ENCODE measurements around the gene GUCY1A2.
"Not testable (repeated sequence)": the region's sequence is repeated elsewhere in the genome, so short reads cannot be mapped to it uniquely, and the experiment has no call there.

GUCY1A2 gene

DNA sequence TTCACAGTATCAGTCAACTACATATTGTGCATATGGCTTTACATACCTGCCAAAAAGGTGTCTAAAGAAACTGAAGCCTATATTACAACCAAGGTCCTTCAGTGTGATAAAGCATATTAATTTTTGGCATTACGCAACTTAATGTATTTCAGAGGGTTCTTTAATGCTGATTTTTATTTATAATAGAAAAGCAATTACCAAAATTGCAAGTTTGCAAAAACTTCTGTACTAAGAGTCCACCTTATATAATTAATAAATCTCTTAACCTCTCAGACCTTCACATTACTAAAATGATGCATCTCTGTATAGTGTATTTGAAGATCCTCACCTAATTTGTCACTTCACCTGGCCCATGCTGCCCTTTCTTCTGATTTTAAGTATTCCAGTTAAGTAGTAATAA is 128.6 kb downstream of the GUCY1A2 start:
- Histone ChIP-seq H3K4me1 (ENCODE audit: control insufficient read depth, insufficient read depth, low read length) (no peaks in the 10 kb centered on the region), H3K27me3 (ENCODE audit: control insufficient read depth, insufficient read depth, low read length) (no peaks in the 10 kb centered on the region), H3K4me3 (ENCODE audit: low read length) (no peak overlapping the region), H3K27ac (ENCODE audit: low read length) (no peak overlapping the region), H3K36me3 (ENCODE audit: control insufficient read depth, insufficient read depth, low read length) (no peaks in the 10 kb centered on the region), H3K9me3 (ENCODE audit: control insufficient read depth, insufficient read depth, low read length) (no peaks in the 10 kb centered on the region)
- DNase-seq (ENCODE audit: low read depth, low spot score): no peak
- no CpG with 5 or more reads among the region's 1 CpG for WGBS (ENCODE audit: insufficient coverage, insufficient read length)

GRCh38 chr11:106888386-106888785 is 129.9 kb downstream of the GUCY1A2 start:
- no peak overlapping the region for H3K27ac ChIP-seq (ENCODE audit: low read length)
- no peak overlapping the region for H3K4me3 ChIP-seq (ENCODE audit: low read length)
- H3K4me1 ChIP-seq (ENCODE audit: control insufficient read depth, insufficient read depth, low read length): no peaks in the 10 kb centered on the region
- no peaks in the 10 kb centered on the region for H3K36me3 ChIP-seq (ENCODE audit: control insufficient read depth, insufficient read depth, low read length)
- DNase-seq (ENCODE audit: low read depth, low spot score): no peak
- WGBS (ENCODE audit: insufficient coverage, insufficient read length): no CpG with 5 or more reads among the region's 5 CpGs
- no peaks in the 10 kb centered on the region for H3K27me3 ChIP-seq (ENCODE audit: control insufficient read depth, insufficient read depth, low read length)
- H3K9me3 ChIP-seq (ENCODE audit: control insufficient read depth, insufficient read depth, low read length): no peaks in the 10 kb centered on the region

- not testable (repeated sequence) for DNase-seq (ENCODE audit: low read depth, low spot score); H3K4me3 ChIP-seq (ENCODE audit: low read length); H3K9me3 ChIP-seq (ENCODE audit: control insufficient read depth, insufficient read depth, low read length); H3K27ac ChIP-seq (ENCODE audit: low read length); H3K36me3 ChIP-seq (ENCODE audit: control insufficient read depth, insufficient read depth, low read length); H3K27me3 ChIP-seq (ENCODE audit: control insufficient read depth, insufficient read depth, low read length); H3K4me1 ChIP-seq (ENCODE audit: control insufficient read depth, insufficient read depth, low read length)
- no CpG with 5 or more reads among the region's 5 CpGs for WGBS (ENCODE audit: insufficient coverage, insufficient read length)
Observed at GRCh38 chr11:106883693-106884092, 134.6 kb downstream of the GUCY1A2 start.

- no peaks in the 10 kb centered on the region for H3K4me1 ChIP-seq (ENCODE audit: control insufficient read depth, insufficient read depth, low read length)
- no peaks in the 10 kb centered on the region for H3K27me3 ChIP-seq (ENCODE audit: control insufficient read depth, insufficient read depth, low read length)
- no peaks in the 10 kb centered on the region for H3K9me3 ChIP-seq (ENCODE audit: control insufficient read depth, insufficient read depth, low read length)
- DNase-seq (ENCODE audit: low read depth, low spot score): peak; percentile 16
- no peak overlapping the region for H3K27ac ChIP-seq (ENCODE audit: low read length)
- WGBS (ENCODE audit: insufficient coverage, insufficient read length): no CpG with 5 or more reads among the region's 7 CpGs
- H3K36me3 ChIP-seq (ENCODE audit: control insufficient read depth, insufficient read depth, low read length): no peaks in the 10 kb centered on the region
- H3K4me3 ChIP-seq (ENCODE audit: low read length): no peak overlapping the region
Observed at GRCh38 chr11:106879832-106880546, 138.3 kb downstream of the GUCY1A2 start.

- Histone ChIP-seq H3K27ac (ENCODE audit: low read length) (no peak overlapping the region), H3K4me1 (ENCODE audit: control insufficient read depth, insufficient read depth, low read length) (no peaks in the 10 kb centered on the region), H3K9me3 (ENCODE audit: control insufficient read depth, insufficient read depth, low read length) (no peaks in the 10 kb centered on the region), H3K27me3 (ENCODE audit: control insufficient read depth, insufficient read depth, low read length) (no peaks in the 10 kb centered on the region), H3K36me3 (ENCODE audit: control insufficient read depth, insufficient read depth, low read length) (no peaks in the 10 kb centered on the region), H3K4me3 (ENCODE audit: low read length) (no peak overlapping the region)
- no CpG with 5 or more reads among the region's 3 CpGs for WGBS (ENCODE audit: insufficient coverage, insufficient read length)
- no peak for DNase-seq (ENCODE audit: low read depth, low spot score)
Observed at GRCh38 chr11:106879029-106879428, 139.2 kb downstream of the GUCY1A2 start.

GRCh38 chr11:106875013-106875412 is 143.3 kb downstream of the GUCY1A2 start:
- H3K4me1 ChIP-seq (ENCODE audit: control insufficient read depth, insufficient read depth, low read length): no peaks in the 10 kb centered on the region
- H3K36me3 ChIP-seq (ENCODE audit: control insufficient read depth, insufficient read depth, low read length): no peaks in the 10 kb centered on the region
- no peaks in the 10 kb centered on the region for H3K9me3 ChIP-seq (ENCODE audit: control insufficient read depth, insufficient read depth, low read length)
- H3K4me3 ChIP-seq (ENCODE audit: low read length): no peak overlapping the region
- DNase-seq (ENCODE audit: low read depth, low spot score): no peak
- H3K27ac ChIP-seq (ENCODE audit: low read length): no peak overlapping the region
- no peaks in the 10 kb centered on the region for H3K27me3 ChIP-seq (ENCODE audit: control insufficient read depth, insufficient read depth, low read length)

GRCh38 chr11:106872246-106872645 is 146.0 kb downstream of the GUCY1A2 start:
- Histone ChIP-seq H3K4me1 (ENCODE audit: control insufficient read depth, insufficient read depth, low read length) (no peaks in the 10 kb centered on the region), H3K27me3 (ENCODE audit: control insufficient read depth, insufficient read depth, low read length) (no peaks in the 10 kb centered on the region), H3K9me3 (ENCODE audit: control insufficient read depth, insufficient read depth, low read length) (no peaks in the 10 kb centered on the region), H3K4me3 (ENCODE audit: low read length) (no peak overlapping the region), H3K27ac (ENCODE audit: low read length) (no peak overlapping the region), H3K36me3 (ENCODE audit: control insufficient read depth, insufficient read depth, low read length) (no peaks in the 10 kb centered on the region)
- no peak for DNase-seq (ENCODE audit: low read depth, low spot score)

DNA sequence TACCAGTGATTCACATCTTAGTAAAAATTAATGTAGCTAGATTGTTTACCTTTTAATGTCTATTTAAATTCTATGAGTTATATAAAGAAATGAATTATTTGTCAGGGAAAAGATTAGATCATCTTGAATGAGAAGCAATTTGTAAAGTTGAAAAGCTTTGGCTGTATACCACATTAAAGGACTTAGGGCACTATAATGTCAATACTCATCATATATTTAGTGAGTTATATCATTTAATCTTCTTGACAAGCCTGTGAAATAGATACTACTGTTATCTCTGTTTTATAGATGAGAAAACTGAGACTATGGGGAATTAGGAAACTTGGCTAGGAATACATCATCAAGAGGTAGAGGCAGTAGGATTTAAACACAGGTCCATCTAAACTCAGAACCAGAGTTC is 160.1 kb downstream of the GUCY1A2 start:
- Histone ChIP-seq H3K36me3 (ENCODE audit: control insufficient read depth, insufficient read depth, low read length) (no peaks in the 10 kb centered on the region), H3K9me3 (ENCODE audit: control insufficient read depth, insufficient read depth, low read length) (no peaks in the 10 kb centered on the region), H3K27me3 (ENCODE audit: control insufficient read depth, insufficient read depth, low read length) (no peaks in the 10 kb centered on the region), H3K4me1 (ENCODE audit: control insufficient read depth, insufficient read depth, low read length) (no peaks in the 10 kb centered on the region), H3K27ac (ENCODE audit: low read length) (no peak overlapping the region), H3K4me3 (ENCODE audit: low read length) (no peak overlapping the region)
- DNase-seq (ENCODE audit: low read depth, low spot score): no peak

DNA sequence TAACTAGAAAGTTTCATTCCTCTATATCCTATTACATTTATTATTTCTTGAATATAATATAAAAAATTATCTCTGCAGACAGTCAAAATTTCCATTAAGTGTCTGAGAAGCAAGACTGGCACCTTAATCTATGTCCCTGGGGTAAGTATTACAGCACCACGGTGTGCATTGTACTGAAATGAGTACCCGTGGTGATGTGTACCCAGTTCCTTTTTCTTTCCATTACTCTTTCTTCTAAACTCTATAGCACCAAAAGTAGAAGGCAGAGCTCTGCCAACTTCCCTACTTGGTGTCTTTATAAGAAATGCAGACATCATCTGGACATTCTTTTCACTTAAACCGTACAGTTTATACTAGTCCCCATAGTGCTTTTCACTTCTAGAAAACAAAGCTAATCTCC is 161.7 kb downstream of the GUCY1A2 start:
- H3K9me3 ChIP-seq (ENCODE audit: control insufficient read depth, insufficient read depth, low read length): no peaks in the 10 kb centered on the region
- no peaks in the 10 kb centered on the region for H3K27me3 ChIP-seq (ENCODE audit: control insufficient read depth, insufficient read depth, low read length)
- H3K27ac ChIP-seq (ENCODE audit: low read length): no peak overlapping the region
- no CpG with 5 or more reads among the region's 3 CpGs for WGBS (ENCODE audit: insufficient coverage, insufficient read length)
- H3K4me1 ChIP-seq (ENCODE audit: control insufficient read depth, insufficient read depth, low read length): no peaks in the 10 kb centered on the region
- no peaks in the 10 kb centered on the region for H3K36me3 ChIP-seq (ENCODE audit: control insufficient read depth, insufficient read depth, low read length)
- DNase-seq (ENCODE audit: low read depth, low spot score): no peak
- H3K4me3 ChIP-seq (ENCODE audit: low read length): no peak overlapping the region

DNA sequence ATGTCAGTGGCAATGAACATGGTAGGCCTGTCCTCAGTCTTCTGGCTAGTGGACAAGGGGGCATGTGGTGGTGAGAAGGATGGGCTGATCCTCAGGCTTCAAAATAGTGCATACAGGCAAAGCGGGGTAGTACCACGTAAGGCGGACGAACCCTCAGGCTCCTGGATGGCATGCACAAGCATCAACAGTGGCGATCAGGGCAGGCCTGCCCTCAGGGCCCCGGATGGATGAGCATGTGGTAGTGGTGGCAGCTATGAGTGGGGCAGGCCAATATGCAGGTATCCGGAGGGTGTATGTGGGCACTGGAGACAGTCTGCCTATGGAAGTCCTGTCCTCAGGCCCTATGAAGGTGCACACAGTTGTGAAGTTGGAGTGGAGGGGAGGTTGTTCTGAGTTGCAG is 163.8 kb downstream of the GUCY1A2 start:
- Histone ChIP-seq H3K4me3 (ENCODE audit: low read length) (no peak overlapping the region), H3K9me3 (ENCODE audit: control insufficient read depth, insufficient read depth, low read length) (no peaks in the 10 kb centered on the region), H3K36me3 (ENCODE audit: control insufficient read depth, insufficient read depth, low read length) (no peaks in the 10 kb centered on the region), H3K27me3 (ENCODE audit: control insufficient read depth, insufficient read depth, low read length) (no peaks in the 10 kb centered on the region), H3K4me1 (ENCODE audit: control insufficient read depth, insufficient read depth, low read length) (no peaks in the 10 kb centered on the region), H3K27ac (ENCODE audit: low read length) (no peak overlapping the region)
- DNase-seq (ENCODE audit: low read depth, low spot score): no peak
- no CpG with 5 or more reads among the region's 7 CpGs for WGBS (ENCODE audit: insufficient coverage, insufficient read length)

- no CpG with 5 or more reads among the region's 1 CpG for WGBS (ENCODE audit: insufficient coverage, insufficient read length)
- H3K4me3 ChIP-seq (ENCODE audit: low read length): no peak overlapping the region
- H3K27ac ChIP-seq (ENCODE audit: low read length): no peak overlapping the region
- no peaks in the 10 kb centered on the region for H3K36me3 ChIP-seq (ENCODE audit: control insufficient read depth, insufficient read depth, low read length)
- no peak for DNase-seq (ENCODE audit: low read depth, low spot score)
- no peaks in the 10 kb centered on the region for H3K9me3 ChIP-seq (ENCODE audit: control insufficient read depth, insufficient read depth, low read length)
- no peaks in the 10 kb centered on the region for H3K27me3 ChIP-seq (ENCODE audit: control insufficient read depth, insufficient read depth, low read length)
- H3K4me1 ChIP-seq (ENCODE audit: control insufficient read depth, insufficient read depth, low read length): no peaks in the 10 kb centered on the region
Observed at GRCh38 chr11:106853850-106854401, 164.3 kb downstream of the GUCY1A2 start.

Data from iPS DF 6.9 (cell line).